ENCODE data around the gene MYD88. TPM values are rescaled to one million over a fixed set of nuclear protein-coding genes. Genes with fewer than 3 reads are reported as not detected.

MYD88 gene
- total RNA-seq, 1 experiment from 2014 or later: 17.7 TPM

GRCh38 chr3:38108649-38109579 lies 29.5 kb upstream of the MYD88 start:
- H3K9me2 ChIP-seq (replicated peaks; ENCODE audit: low read length): no peaks in the 10 kb centered on the region
- intact Hi-C loops (cut with micrococcal nuclease): no loop called here
- no peak overlapping the region for H3K9ac ChIP-seq (ENCODE audit: low read length)
- H3K4me2 ChIP-seq (ENCODE audit: low read length): no peak overlapping the region
- no peaks in the 10 kb centered on the region for H4K20me1 ChIP-seq (ENCODE audit: low read length)
- H3K9me3 ChIP-seq (ENCODE audit: low read length): peaks cover 6% of the 10 kb centered on the region; the same call in 1 of the 2 replicates
- no TSS peak for BruUV-seq (replicated peaks)
- no peak overlapping the region for H3K27ac ChIP-seq (ENCODE audit: low read length)
- H3K27me3 ChIP-seq (ENCODE audit: low read length): no peaks in the 10 kb centered on the region
- ATAC-seq: no peak
- no peaks in the 10 kb centered on the region for H3K36me3 ChIP-seq (ENCODE audit: low read depth, low read length)
- DNase-seq: no peak
- H3K4me1 ChIP-seq (ENCODE audit: insufficient read depth, low read length): no peaks in the 10 kb centered on the region
- CTCF ChIA-PET: no interaction called here
- no peaks in the 10 kb centered on the region for H3K79me2 ChIP-seq (ENCODE audit: low read length)
- no peak overlapping the region for H2AFZ ChIP-seq (ENCODE audit: low read length)
- H3F3A ChIP-seq (ENCODE audit: low read length, unreplicated experiment): no peaks in the 10 kb centered on the region
- TF ChIP-seq CTCF (conservative IDR thresholded peaks at IDR 0.05; ENCODE audit: low read depth, low read length) (no peak), EZH2 (IDR thresholded peaks at IDR 0.05; ENCODE audit: low read length, unreplicated experiment) (no peak)
- H3K4me3 ChIP-seq (ENCODE audit: low read length): no peak overlapping the region
- POLR2A ChIA-PET (ENCODE audit: unreplicated experiment): no interaction called here

- no peak overlapping the region for H3K9ac ChIP-seq (ENCODE audit: low read length)
- DNase-seq (no peak), ATAC-seq (no peak)
- H3K4me1 ChIP-seq (ENCODE audit: insufficient read depth, low read length): no peaks in the 10 kb centered on the region
- ChIA-PET CTCF (no interaction called here), POLR2A (ENCODE audit: unreplicated experiment) (no interaction called here)
- intact Hi-C loops (cut with micrococcal nuclease): no loop called here
- no peak overlapping the region for H3K27ac ChIP-seq (ENCODE audit: low read length)
- H3K4me3 ChIP-seq (ENCODE audit: low read length): no peak overlapping the region
- H3F3A ChIP-seq (ENCODE audit: low read length, unreplicated experiment): no peaks in the 10 kb centered on the region
- H3K9me3 ChIP-seq (ENCODE audit: low read length): peaks cover 6% of the 10 kb centered on the region; the same call in 1 of the 2 replicates
- H2AFZ ChIP-seq (ENCODE audit: low read length): no peak overlapping the region
- TF ChIP-seq EZH2 (IDR thresholded peaks at IDR 0.05; ENCODE audit: low read length, unreplicated experiment): no peak
- TF ChIP-seq EZH2phosphoT487 (IDR thresholded peaks at IDR 0.05; ENCODE audit: borderline replicate concordance, low read length): no peak
- no peak for TF ChIP-seq CTCF (conservative IDR thresholded peaks at IDR 0.05; ENCODE audit: low read depth, low read length)
- H3K36me3 ChIP-seq (ENCODE audit: low read depth, low read length): no peaks in the 10 kb centered on the region
- no peaks in the 10 kb centered on the region for H3K79me2 ChIP-seq (ENCODE audit: low read length)
- no peaks in the 10 kb centered on the region for H4K20me1 ChIP-seq (ENCODE audit: low read length)
- no peak overlapping the region for H3K4me2 ChIP-seq (ENCODE audit: low read length)
- no TSS peak for BruUV-seq (replicated peaks)
- no peaks in the 10 kb centered on the region for H3K9me2 ChIP-seq (replicated peaks; ENCODE audit: low read length)
- no peaks in the 10 kb centered on the region for H3K27me3 ChIP-seq (ENCODE audit: low read length)
These were observed 28.7 kb upstream of the MYD88 start for GRCh38 chr3:38109580-38110313.

All from PC-3 (cell line).